GM19328 (cell line): ENCODE data around the gene ZNF135.

Source experiments
- ATAC-seq: cut with Tn5 transposase; IDR thresholded peaks from one replicate; pipeline ENCODE4 v1.9.1; 2021; ENCODE audit warnings: mild to moderate bottlenecking, moderate library complexity; ENCODE audit not compliant: unreplicated experiment

Gene ZNF135

DNA sequence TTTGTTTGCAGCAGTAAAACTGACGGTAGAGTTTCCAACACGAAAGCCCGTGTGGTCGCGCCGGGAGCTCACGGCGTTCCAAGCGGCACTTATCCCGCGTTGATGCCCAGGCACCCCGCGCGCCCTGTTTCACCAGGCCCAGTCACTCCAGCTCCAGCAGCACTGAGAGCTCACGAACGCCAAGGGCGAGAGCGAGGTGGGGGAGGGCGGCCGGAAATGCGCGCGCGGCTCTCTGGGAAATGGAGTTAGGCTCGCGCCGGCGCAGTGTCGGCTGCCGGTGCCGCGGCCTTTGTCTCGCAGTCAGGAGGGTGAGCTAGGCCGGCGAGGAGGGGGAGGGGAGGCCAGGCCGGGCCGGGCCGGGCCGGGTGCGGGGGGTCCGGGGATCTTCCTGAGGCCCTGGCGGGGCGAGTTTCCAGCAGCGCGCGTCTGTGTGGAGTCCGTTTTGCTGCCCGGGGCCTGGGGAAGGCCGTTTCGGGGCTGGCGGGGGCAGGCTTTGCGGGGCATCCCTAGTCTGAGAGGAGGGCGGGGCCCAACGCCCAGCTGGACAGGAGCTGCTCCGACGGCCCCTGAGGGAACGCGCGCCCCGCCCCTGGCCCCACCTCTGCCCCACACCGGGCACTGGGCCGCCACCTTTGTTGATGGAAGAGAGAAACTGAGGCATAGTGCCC lies at the start of gene ZNF135:
ZNF135 (plus strand) TSS at position 280 of the 668 bp plus-strand sequence. CDS start 721 bp downstream, outside the sequence.
- ATAC-seq: no peak

DNA sequence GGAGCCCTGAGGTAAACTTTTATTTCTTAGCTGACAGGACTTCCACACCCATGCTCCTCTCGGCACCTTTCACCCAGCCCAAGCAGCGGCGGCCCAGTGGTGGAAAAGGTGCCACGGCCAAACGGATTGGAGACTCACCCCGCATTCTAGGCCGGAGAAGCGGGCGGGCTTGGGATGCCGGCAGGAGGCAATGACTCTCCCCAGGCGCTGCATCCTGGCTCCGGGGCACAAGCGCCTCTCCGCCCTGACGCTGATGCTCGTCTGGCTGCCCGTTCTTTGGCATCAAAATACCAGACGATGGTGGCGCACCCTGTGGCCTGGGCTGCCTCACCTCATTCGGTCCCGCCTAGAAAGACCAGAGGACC lies 49.8 kb upstream of the ZNF135 start:
- no peak for ATAC-seq

DNA sequence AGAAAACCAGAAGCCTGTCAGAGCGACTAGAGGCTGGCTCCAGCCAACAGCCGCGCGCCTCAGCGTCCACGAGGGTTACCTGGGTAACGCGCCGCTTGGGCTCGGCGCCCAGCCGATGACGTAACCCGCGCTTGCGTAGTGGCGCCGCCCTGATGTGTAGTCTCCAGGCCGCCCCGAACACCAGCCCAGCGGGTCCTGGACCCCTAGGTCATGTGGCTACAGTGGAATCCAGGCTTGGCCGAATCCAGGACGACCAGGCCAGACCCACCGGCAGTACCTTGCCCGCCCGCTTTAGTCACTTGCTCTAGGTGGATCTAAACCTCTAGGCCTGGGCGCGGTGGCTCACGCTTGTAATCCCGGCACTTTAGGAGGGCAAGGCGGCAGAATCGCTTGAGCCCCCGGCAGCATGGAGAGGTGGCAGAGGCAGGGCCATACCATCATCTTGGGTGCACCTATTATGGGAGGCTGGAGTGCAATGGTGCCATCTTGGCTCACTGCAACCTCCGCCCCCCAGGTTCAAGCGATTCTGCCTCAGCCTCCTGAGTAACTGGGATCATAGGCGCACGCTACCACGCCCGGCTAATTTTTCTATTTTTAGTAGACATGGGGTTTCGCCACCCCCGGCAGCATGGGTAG lies 49.3 kb upstream of the ZNF135 start:
- ATAC-seq: no peak

DNA sequence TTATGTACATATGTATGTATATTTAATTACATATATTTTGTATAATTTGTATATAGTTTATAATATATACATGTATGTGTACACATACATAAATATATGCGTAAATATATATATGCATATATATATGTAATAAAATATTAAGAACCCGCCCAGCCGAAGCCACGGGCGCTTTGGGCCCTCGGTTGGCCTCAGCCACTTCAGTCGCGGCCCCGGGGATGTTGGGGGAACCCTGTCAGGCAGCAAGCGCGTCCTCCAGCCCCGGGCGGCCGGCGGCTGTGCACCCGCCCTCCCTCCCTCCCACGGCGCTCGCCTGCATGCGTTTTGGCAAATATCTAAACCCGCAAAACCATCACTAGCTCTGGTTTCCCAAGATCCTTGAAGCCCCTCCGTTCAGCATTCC lies 48.6 kb upstream of the ZNF135 start:
- ATAC-seq: no peak

DNA sequence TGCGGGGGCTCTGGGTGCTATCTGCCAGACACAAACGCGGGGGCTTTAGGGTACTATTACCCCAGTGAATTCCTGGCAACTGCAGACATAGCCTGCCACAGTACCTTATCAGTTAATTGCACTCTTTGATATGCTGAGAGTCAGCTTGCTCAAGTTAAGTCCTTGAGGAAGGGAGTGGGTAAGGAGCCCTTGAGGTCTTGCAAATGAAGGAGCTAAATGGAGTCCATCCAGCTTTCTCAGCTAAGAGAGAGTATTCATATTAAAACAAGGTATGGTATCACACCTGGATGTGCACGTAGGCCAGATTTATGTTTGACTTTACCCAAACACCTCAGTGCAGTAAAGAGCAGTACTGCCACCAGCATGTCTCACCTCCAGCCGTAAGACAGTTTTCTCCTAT lies 44.9 kb upstream of the ZNF135 start:
- no peak for ATAC-seq

DNA sequence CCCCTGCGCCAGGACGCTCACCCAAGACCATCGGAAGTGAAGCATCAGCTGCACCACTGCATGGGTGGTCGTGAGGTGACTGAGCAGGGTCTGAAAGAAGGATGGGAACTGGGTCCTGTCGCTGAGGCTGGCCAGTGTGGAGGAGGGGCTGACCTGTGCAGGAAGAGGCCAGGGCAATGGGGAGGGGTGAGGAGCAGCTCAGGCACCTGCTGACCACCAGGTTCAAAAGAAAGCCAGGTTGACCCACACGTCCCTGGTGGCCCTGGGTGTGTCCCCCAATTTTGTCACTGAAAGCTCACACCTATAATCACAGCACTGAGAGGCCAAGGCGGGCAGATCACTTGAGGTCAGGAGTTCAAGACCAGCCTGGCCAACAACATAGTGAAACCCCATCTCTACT lies 39.0 kb upstream of the ZNF135 start:
- ATAC-seq: no peak

DNA sequence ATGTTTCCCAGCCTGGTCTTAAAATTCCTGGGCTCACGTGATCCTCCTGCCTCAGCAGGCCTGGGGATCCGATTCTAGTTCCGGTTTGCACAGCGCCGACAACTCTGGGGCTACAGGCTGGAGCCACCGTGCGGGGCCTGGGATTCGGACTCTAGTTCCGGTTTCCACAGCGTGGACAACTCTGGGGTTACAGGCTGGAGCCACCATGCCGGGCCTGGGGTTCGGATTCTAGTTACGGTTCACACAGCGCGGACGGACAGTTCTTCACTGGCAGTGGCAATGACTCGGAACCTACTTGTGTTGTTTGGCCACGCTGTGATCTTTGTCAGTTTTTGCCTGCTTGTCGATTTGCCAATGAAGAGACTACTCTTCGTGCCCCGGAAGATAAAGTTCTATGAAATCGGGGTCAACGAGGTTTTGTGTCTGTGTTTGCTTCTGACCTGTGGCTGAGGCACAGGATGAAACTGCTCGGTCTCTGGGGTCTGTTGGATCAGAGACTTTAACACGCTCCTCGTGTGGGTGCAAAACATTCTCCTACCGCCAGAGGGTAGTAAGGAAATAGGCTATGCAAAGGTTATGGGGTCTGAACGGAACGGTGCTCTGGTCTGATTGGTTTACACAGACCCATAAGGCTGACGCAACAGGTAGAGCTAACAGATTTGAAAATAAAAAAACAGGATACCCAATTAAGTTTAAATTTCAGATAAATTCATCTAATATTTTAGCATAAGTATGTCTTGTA lies 37.4 kb upstream of the ZNF135 start:
- ATAC-seq: no peak

DNA sequence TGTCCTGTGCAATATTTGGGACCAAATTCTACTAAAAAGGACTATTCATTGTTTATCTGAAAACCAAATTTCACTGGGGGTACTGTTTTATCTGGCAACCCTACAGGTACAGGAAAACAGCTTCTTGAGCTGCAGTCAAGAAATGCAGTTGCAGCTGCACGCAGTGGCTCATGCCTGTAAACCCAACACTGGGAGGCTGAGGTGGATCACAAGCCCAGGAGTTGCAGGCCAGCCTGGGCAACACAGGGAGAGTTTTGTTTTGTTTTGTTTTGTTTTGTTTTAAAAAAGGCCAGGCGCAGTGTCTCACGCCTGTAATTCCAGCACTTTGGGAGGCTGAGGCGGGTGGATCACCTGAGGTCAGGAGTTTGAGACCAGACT lies 36.8 kb upstream of the ZNF135 start:
- ATAC-seq: no peak

DNA sequence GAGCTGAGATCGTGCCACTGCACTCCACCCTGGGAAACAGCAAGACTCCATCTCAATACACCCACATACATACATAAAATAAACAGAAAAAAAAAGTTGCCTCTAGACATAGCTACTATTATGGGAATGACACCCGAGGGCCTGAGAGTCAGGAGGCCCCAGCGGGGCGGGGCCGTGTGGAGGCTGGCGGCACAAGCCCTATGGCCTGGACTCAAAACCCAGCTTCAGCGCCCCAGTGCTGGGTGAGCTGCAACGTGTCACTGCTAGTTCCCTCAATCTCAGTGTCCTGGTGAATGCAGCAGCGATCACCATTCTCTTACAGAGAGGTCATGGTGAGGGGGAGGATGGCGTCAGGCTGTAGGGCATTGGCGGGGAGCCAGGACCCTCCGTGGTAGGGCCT lies 34.4 kb upstream of the ZNF135 start:
- no peak for ATAC-seq

DNA sequence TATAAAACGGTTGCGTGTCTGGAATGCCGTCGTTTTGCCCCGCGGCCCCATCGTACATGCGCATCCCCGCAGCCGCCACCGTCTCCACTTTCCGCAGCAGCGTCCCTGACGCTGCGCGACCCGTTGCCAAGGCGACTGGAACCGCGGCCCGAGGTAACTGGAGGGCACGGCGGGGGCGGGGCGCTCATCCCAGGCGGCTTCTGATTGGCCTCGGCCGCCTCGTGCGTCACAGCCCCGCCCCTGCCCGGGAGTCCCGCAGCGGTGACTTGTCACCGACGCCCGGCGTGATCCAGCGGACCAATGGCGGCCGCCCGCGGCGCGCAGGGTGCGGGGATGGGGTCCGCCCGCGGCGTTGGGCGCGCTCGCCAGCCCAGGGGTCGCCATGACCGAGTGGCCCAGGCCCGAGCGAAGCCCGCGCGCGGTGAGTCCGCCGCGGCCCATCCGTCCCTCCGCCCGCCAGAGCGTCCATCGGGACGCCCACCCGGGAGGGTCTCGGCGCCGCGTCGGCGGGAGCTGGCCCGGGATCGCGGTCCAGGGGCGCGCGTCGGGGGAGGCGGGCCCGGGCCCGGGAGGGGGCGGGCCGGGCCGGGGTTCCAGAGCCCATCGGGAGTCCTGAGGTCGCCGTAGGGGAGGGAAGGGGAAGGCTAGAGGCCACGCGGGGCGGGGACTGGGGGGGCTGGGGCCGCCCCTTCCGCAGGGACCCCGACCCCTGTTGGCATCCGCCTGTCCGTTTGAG lies 25.2 kb upstream of the ZNF135 start, which contains the start of gene ZSCAN1:
ZSCAN1 (plus strand) TSS at position 285 of the 736 bp plus-strand sequence. CDS start 3,812 bp downstream, outside the sequence.
- no peak for ATAC-seq

DNA sequence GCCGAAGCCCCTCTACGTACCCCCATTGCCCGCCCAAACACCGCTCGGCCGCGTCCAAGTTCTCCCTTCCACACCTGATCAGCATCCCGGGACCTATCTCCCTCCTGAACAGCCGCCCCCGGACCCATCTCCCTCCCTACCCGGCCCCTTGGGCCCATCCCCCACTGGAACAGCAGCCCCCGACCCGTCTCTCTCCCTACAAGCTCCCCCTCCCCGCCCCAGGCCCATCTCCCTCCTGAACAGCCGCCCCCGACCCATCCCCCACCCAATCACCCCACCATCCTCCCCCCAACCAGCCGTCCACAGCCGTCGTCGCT lies 24.6 kb upstream of the ZNF135 start:
- ATAC-seq: no peak

DNA sequence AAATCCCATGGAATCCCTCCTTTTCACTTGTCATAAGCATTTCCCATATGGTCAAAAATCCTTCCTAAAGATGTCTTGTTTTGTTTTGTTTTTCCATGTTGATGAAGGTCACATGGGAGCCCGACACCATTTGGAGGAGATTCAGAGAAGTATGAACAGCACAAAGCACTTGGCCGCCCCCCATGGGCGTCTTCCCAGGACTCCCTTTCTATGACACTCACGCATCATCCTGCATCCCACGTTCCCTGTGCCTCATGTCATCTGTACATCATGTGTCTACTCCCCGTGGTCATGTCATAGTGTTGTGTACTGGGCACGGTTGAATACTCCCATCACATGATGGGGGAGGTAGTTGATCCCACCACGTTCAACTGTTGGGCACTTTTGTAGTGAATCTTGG lies 23.2 kb upstream of the ZNF135 start:
- ATAC-seq: no peak

DNA sequence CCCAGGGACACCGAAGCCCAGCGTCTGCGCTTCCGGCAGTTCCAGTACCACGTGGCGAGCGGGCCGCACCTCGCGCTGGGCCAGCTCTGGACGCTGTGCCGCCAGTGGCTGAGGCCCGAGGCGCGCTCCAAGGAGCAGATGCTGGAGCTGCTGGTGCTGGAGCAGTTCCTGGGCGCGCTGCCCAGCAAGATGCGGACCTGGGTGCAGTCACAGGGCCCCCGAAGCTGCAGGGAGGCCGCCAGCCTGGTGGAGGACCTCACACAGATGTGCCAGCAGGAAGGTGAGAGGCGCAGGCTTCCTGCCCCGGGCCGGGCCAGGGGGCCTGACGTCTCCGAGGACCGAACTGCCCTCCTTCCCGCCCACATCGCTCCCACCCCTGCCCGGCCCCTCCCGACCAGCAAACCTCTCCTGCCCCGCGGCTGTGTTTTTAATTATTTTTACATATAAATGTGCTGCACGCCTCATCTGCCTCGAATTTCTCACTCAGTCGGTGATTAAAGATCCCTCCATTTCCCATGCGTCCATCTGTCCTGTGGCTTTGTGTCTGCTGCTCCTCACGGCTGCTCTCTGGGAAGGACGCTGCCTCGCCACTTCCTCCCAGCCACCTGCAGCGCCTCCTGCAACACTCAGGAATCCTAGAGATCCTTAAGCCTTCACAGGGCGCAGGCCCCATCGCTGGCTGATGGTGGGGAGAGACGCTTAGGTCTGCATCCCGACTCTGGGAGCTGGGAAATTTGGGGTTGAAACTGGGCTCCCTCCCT lies 21.0 kb upstream of the ZNF135 start:
- no peak for ATAC-seq

DNA sequence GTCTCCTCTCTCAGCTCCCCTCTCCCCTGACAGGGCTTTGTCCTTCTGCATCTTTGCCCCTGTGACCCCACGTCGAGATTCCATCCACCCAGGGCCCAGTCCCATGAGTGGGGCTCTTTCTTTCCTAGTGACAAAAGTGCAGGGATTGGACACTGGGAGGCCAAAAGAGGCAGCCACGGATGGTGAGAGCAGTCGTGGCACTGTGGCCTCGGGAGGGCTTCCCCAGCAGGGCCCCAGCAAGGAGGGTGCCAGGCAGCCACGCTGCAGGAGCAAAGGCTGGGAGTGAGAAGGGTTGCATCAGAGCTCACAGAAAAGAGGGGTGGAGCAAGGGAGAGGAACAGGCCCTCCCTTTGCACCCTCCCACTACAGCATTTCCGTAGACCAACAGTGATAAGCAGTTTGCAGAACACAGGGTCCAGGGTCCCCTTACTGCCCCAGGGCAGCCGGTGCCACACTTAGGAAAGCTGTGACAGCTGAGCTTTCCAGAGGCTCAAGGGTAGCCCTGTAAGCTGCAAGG lies 20.3 kb upstream of the ZNF135 start:
- no peak for ATAC-seq

DNA sequence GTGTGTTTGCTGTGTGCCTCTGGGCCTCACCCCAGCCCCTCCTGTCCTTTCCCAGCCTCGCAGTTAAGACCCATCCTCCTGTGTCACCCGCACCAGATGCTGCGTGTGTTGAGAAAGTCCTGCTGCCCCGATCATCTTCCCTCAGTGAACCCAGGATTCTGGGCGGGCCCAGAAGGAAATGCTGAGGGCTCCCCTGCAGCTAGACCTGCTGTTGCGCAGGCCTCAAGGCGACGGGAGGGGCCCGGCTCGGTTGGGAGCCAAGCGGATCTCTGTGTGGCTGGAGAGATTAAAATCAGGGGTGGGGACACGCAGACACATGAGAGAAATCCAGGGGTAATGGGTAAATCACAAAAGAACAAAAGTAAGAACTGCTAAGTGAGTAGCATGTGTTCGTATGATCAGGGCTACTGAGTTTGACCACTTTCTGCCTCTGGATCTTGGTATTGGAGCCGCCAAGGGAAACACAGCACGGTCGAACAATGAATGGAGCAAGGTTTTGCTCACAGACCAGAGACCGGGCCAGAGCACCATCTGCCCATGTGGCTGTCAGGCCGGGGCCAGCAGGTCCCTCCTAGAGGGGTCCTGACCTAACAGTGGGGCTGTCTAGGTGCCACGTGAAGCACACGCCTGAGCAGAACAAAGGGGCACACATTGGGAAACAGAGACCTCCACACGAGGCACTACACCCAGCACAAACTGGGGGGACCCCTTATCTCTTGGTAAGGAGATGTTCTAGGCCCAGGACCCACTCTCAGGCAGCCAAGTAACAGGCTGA lies 18.1 kb upstream of the ZNF135 start:
- no peak for ATAC-seq

DNA sequence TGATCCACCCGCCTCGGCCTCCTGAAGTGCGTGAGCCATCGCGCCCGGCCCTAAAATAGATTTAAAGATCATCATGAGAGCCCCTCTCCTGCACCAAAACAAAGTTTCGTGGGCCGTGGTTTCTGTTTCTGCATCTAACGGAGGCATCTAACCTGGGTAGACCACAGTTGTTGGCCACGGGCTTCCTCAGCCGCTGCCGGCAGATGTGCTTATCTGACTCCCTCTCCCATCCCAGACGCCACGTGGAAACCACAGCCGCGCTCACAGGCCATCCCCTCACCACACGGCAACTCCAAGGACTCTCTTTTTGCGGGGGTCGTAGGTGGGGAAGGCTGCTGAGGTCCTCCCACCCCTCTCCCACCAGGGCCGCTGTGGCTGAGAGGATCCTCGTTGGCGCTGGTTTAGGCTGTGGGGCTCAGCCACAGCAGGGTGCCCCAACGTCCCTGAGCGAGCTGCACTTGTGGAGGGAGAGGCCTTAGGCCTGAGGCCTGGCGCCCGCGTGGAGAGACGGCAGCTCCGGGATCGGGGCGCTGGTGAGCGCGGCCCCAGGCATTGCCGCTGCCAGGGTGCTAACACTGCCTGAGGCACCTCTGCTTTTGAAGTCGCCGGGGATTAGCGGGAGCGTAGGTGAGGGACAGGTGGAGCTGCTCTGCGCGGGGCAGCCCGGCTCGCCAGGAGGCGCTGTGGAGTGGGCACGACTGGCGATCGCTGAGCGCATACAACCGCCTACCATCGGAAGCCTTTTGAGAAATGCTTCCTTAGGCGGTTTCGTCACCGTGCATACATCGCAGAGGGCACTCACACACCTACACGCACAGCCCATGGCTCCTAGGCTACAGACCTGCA lies 16.4 kb upstream of the ZNF135 start:
- no peak for ATAC-seq

DNA sequence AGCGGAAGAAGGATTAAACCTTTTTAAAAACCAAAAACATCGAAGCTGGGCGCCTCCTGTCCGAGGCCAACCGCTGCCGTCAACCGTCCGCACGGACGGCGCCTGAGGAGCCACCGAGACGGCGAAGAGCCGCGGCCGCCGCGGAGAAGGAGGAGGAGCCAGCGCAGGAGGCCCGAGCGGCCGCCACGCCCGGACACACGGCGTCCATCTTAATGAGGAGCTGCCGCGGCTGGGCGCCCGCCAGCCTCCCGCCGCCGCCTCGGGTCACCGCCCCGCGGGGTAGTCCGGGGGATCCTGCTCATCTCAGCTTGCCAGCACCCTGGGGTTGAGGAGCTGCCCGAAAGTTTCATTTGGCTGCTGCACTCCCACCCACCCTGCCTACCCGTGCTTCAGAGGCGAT lies 14.7 kb upstream of the ZNF135 start:
- ATAC-seq: no peak

DNA sequence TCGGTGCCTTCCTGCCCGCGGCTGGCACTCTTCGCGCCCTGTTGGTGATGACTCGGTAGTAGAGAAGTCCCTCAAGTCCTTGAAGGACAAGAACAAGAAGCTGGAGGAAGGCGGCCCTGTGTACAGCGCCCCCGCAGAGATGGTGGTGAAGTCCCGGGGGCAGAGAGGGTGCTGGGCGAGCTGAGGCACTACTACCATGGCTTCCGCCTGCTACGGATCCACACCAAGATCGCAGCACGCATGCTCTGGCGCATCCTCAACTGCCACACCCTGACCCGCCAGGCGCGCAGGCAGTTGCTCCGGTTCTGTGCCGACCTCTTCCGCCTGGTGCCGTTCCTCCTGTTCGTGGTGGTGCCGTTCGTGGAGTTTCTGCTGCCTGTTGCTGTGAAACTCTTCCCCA lies 14.2 kb upstream of the ZNF135 start:
- ATAC-seq: no peak

DNA sequence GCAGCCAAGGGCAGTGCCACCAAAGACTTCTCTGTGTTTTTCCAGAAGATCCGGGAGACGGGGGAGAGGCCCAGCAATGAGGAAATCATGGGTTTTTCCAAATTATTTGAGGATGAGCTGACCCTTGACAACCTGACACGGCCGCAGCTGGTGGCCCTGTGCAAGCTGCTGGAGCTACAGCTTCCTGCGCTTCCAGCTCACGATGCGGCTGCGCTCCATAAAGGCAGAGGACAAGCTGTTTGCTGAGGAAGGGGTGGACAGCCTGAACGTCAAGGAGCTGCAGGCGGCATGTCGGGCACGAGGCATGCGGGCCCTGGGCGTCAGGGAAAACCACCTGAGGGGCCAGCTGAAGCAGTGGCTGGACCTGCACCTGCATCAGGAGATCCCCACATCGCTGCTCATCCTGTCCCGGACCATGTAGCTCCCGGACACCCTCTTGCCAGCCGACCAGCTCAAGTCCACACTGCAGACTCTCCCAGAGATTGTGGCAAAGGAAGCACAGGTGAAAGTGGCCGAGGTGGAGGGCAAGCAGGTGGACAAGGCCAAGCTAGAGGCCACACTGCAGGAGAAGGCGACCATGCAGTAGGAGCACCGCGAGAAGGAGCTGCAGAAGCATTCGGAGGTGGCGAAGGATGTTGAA lies 13.6 kb upstream of the ZNF135 start:
- no peak for ATAC-seq
